ENCODE measurements around the gene C4orf17.

Gene C4orf17

GRCh38 chr4:99537674-99538073, 26.9 kb downstream of the C4orf17 start:
- no peak for DNase-seq (ENCODE audit: low read depth in 2 of 2)

- no peak for DNase-seq (ENCODE audit: low read depth in 2 of 2)
Observed at GRCh38 chr4:99540277-99540939, 29.6 kb downstream of the C4orf17 start.

- no peak for DNase-seq (ENCODE audit: low read depth in 2 of 2)
Observed at GRCh38 chr4:99552872-99553271, 42.1 kb downstream of the C4orf17 start.

GRCh38 chr4:99563310-99564186, 52.7 kb downstream of the C4orf17 start, which contains the start of gene TRMT10A:
Gene TRMT10A (minus strand): TSS chr4:99564039. CDS start chr4:99559338, 4,701 bp downstream.
- peak; percentile 89 to 93 for DNase-seq (ENCODE audit: low read depth in 2 of 2)

GRCh38 chr4:99564921-99565320, 54.1 kb downstream of the C4orf17 start:
- no peak for DNase-seq (ENCODE audit: low read depth in 2 of 2)

- DNase-seq (ENCODE audit: low read depth in 2 of 2): no peak
Observed at GRCh38 chr4:99571883-99572282, 61.1 kb downstream of the C4orf17 start.

GRCh38 chr4:99572527-99573240, 61.9 kb downstream of the C4orf17 start:
- DNase-seq (ENCODE audit: low read depth in 2 of 2): no peak

GRCh38 chr4:99573735-99574368, 63.0 kb downstream of the C4orf17 start:
- DNase-seq (ENCODE audit: low read depth in 2 of 2): no peak

GRCh38 chr4:99574530-99575324, 63.9 kb downstream of the C4orf17 start, which contains the start of gene MTTP:
Gene MTTP (plus strand): TSS chr4:99574824. CDS start chr4:99574910, 86 bp downstream.
- no peak for DNase-seq (ENCODE audit: low read depth in 2 of 2)

- DNase-seq (ENCODE audit: low read depth in 2 of 2): no peak
Observed at GRCh38 chr4:99578714-99579113, 67.9 kb downstream of the C4orf17 start.

- no peak for DNase-seq (ENCODE audit: low read depth in 2 of 2)
Observed at GRCh38 chr4:99585516-99585915, 74.7 kb downstream of the C4orf17 start.

GRCh38 chr4:99586322-99586721, 75.5 kb downstream of the C4orf17 start:
- no peak for DNase-seq (ENCODE audit: low read depth in 2 of 2)

GRCh38 chr4:99586797-99587196, 76.0 kb downstream of the C4orf17 start:
- DNase-seq (ENCODE audit: low read depth in 2 of 2): no peak

- no peak for DNase-seq (ENCODE audit: low read depth in 2 of 2)
Observed at GRCh38 chr4:99587309-99587708, 76.5 kb downstream of the C4orf17 start.

- DNase-seq (ENCODE audit: low read depth in 2 of 2): no peak
Observed at GRCh38 chr4:99587803-99588202, 77.0 kb downstream of the C4orf17 start.

GRCh38 chr4:99591757-99592156, 80.9 kb downstream of the C4orf17 start:
- DNase-seq (ENCODE audit: low read depth in 2 of 2): no peak

All from stimulated activated CD4-positive, alpha-beta T cell treated with anti-CD3 and anti-CD28 coated beads, Interleukin-12 subunit alpha, Interleukin-12 subunit beta, amount 100 ng/mL, for 24 hours (primary cell).